A549 (cell line): ENCODE measurements around the gene SETDB1. TPM values are rescaled to one million over a fixed set of nuclear protein-coding genes. Genes with fewer than 3 reads are reported as not detected.

ENCODE experiments used
- ATAC-seq, 2 experiments: fragments of 200-7000 bp in 1 of 2; fragments of >200 bp in 1 of 2; cut with Nextera tagmentation in 1 of 2; cut with Tn5 transposase in 1 of 2; 3 replicates each; pipeline versions ENCODE4 v1.8.0 to v1.9.1; 2018 to 2020; ENCODE audit warnings: mild to moderate bottlenecking in 1 of 2, moderate library complexity in 1 of 2
- CTCF ChIA-PET: fragments of 300-600 bp; sonication (Branson Sonifier 250); formaldehyde crosslinking; extraction: SDS; loops from one replicate; lab custom pipeline; 2021; ENCODE audit warnings: antibody characterized with exemption, inconsistent platforms; lab: Yijun Ruan, JAX
- POLR2A ChIA-PET: fragments of 350-600 bp; formaldehyde crosslinking; extraction: SDS; loops from one replicate; lab custom pipeline; 2021; ENCODE audit warnings: antibody characterized with exemption, inconsistent platforms; lab: Yijun Ruan, JAX
- DNase-seq, 2 experiments: peaks; one replicate each; pipeline versions ENCODE4 v3.0.0 to v3.0.0-alpha.2; 2011 to 2016; ENCODE audit warnings: low read depth in 1 of 2, low spot score in 1 of 2
- FAIRE-seq: peaks from 2 replicates; lab custom pipeline; 2011; peaks lifted over from hg19 to GRCh38; lab: Jason Lieb, UNC
- H3K27ac ChIP-seq, 2 experiments: fragments of >200 bp; sonication (Bioruptor Twin); formaldehyde crosslinking; 3 replicates each; pipeline ENCODE4 v1.5.1; 2016 to 2017
- H3K4me1 ChIP-seq: fragments of >200 bp; sonication (Bioruptor Twin); formaldehyde crosslinking; 3 replicates; pipeline ENCODE4 v1.6.1; 2016
- H3K4me2 ChIP-seq: fragments of >200 bp; sonication (Bioruptor Twin); formaldehyde crosslinking; 3 replicates; pipeline ENCODE4 v1.6.1; 2016
- H3K4me3 ChIP-seq: fragments of >200 bp; sonication (Bioruptor Twin); formaldehyde crosslinking; 3 replicates; pipeline ENCODE4 v1.5.1; 2016
- H3K9me3 ChIP-seq: fragments of >200 bp; sonication (Bioruptor Twin); formaldehyde crosslinking; 3 replicates; pipeline ENCODE4 v1.6.1; 2016
- BHLHE40 ChIP-seq: IDR thresholded peaks from 2 replicates; pipeline ENCODE4 v1.6.1; 2012; ENCODE audit warnings: low read depth, low read length, inconsistent platforms
- CBX8 ChIP-seq: fragments of 200-600 bp; sonication (generic); IDR thresholded peaks from 2 replicates; pipeline ENCODE4 v1.6.1; 2016
- CHD4 ChIP-seq: fragments of 200-600 bp; sonication (generic); IDR thresholded peaks from 2 replicates; pipeline ENCODE4 v1.6.1; 2016; ENCODE audit warnings: antibody characterized with exemption, mild to moderate bottlenecking, borderline replicate concordance
- FOSB ChIP-seq: fragments of 250-450 bp; sonication (Bioruptor Pico); IDR thresholded peaks from 2 replicates; pipeline ENCODE4 v1.5.0; 2020; ENCODE audit warnings: mild to moderate bottlenecking, moderate library complexity
- GATA3 ChIP-seq: IDR thresholded peaks from 2 replicates; pipeline ENCODE4 v1.6.1; 2012; ENCODE audit warnings: borderline replicate concordance
- HDAC2 ChIP-seq: fragments of 200-600 bp; sonication (generic); IDR thresholded peaks from 2 replicates; pipeline ENCODE4 v1.6.1; 2016
- HOXA7 ChIP-seq: fragments of 250-450 bp; sonication (Bioruptor Pico); IDR thresholded peaks from 2 replicates; pipeline ENCODE4 v1.5.0; 2020; ENCODE audit warnings: mild to moderate bottlenecking, moderate library complexity
- HOXB5 ChIP-seq: fragments of 250-450 bp; sonication (Bioruptor Pico); IDR thresholded peaks from 2 replicates; pipeline ENCODE4 v1.5.0; 2020; ENCODE audit warnings: mild to moderate bottlenecking, moderate library complexity
- KDM5A ChIP-seq: fragments of 200-600 bp; sonication (generic); IDR thresholded peaks from 2 replicates; pipeline ENCODE4 v1.6.1; 2016; ENCODE audit warnings: antibody characterized with exemption, mild to moderate bottlenecking
- MAFK ChIP-seq: fragments of 450-650 bp; IDR thresholded peaks from 2 replicates; pipeline ENCODE4 v1.6.1; 2014; ENCODE audit not compliant: partially characterized antibody
- MAZ ChIP-seq: fragments of 150-350 bp; IDR thresholded peaks from 2 replicates; pipeline ENCODE4 v1.6.1; 2014; ENCODE audit warnings: antibody characterized with exemption, low read depth, low read length, borderline replicate concordance
- NPAS2 ChIP-seq: fragments of 250-450 bp; sonication (Bioruptor Pico); IDR thresholded peaks from 2 replicates; pipeline ENCODE4 v1.8.0; 2022; ENCODE audit warnings: mild to moderate bottlenecking, moderate library complexity, borderline replicate concordance
- PHF8 ChIP-seq: fragments of 200-600 bp; sonication (generic); IDR thresholded peaks from 2 replicates; pipeline ENCODE4 v1.6.1; 2016; ENCODE audit warnings: low read depth, mild to moderate bottlenecking, antibody characterized with exemption, moderate library complexity, borderline replicate concordance
- POLR2AphosphoS2 ChIP-seq: conservative IDR thresholded peaks from 2 replicates; pipeline ENCODE4 v1.6.1; 2012; ENCODE audit warnings: low read length, improper control_type of control experiment, inconsistent platforms
- RARB ChIP-seq: fragments of 250-450 bp; sonication (Bioruptor Pico); IDR thresholded peaks from 2 replicates; pipeline ENCODE4 v1.8.0; 2021; ENCODE audit warnings: mild to moderate bottlenecking, moderate library complexity
- TP53 ChIP-seq: fragments of 250-450 bp; sonication (Bioruptor Pico); IDR thresholded peaks from 2 replicates; pipeline ENCODE4 v1.5.0; 2021; ENCODE audit warnings: mild to moderate bottlenecking, moderate library complexity
- ZFP36 ChIP-seq: fragments of 450-650 bp; IDR thresholded peaks from 2 replicates; pipeline ENCODE4 v1.6.1; 2014; ENCODE audit warnings: borderline replicate concordance; ENCODE audit not compliant: partially characterized antibody
- ZNF302 ChIP-seq: fragments of 250-450 bp; sonication (Bioruptor Pico); IDR thresholded peaks from 2 replicates; pipeline ENCODE4 v1.9.0; 2021; ENCODE audit warnings: inconsistent platforms, mild to moderate bottlenecking, moderate library complexity
- WGBS: methylation state at CpG from one replicate; pipeline ENCODE4 v1.1.6; 2017; ENCODE audit errors: missing lambda C conversion rate; 5-methylcytosine and 5-hydroxymethylcytosine counted together
- polyA plus RNA-seq, 4 experiments: library from polyadenylated mRNA; depleted of rRNA in 3 of 4; stranded (reverse); fragments of >200 nt; fragmentation: RNase III in 1 of 4; extraction: RNeasy Plus Mini Kit Qiagen cat#74134 plus additional on column Dnase treatment in 1 of 4; gene quantifications; 2 replicates in 3 of 4; 3 replicates in 1 of 4; pipeline ENCODE4 v1.2.3, GENCODE V29; 2011 to 2017
- TF ChIP-seq, protein P1 (sequence below): fragments of >200 bp; sonication (Bioruptor Twin); formaldehyde crosslinking; IDR thresholded peaks from 3 replicates; pipeline ENCODE4 v1.5.1; 2016
- TF ChIP-seq, protein P2 (sequence below): fragments of 200-600 bp; sonication (generic); IDR thresholded peaks from 2 replicates; pipeline ENCODE4 v1.6.1; 2016; ENCODE audit warnings: antibody characterized with exemption, mild to moderate bottlenecking, moderate library complexity
- TF ChIP-seq, protein P3 (sequence below): IDR thresholded peaks from 2 replicates; pipeline ENCODE4 v1.6.1; 2012

Gene SETDB1
- polyA plus RNA-seq, 2 of the 4 experiments (the other 2 are of a cell fraction), result 25.1 to 56.9 TPM

DNA sequence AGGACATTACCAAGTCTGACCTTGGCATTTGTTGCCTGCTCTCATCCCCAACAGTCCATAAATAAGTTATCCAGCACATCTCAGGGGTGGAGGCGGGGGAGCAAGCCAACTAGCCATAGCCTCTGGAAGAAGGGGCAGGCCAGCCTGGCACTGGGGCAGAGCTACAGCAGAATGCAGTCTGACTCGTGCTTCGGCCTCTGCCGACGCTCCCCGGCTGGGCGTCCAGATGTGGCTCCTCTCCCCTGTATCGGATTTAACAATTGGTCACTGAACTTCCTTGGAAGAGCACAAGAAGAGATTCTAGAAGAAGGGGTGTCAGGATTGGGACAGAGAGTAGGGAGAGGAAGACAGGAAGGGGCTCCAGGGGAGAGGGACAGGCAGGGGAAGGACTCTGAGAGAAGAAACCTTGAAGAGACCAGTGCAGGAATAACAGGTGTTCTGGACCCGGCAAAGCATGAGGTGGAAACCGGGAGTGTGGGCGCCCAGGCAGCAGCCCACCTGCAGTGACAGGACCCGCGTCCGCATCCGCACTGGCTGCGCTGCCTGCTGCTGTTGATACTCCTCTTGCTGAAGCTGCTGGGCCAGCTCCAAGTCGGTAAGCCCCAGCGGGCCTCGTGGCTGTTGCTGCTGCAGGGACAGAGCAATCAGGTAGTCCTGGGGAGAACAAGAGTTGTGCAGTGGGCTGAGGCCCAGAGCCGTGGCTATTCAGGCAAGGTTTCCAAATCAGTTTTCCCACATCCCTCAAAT lies 71.1 kb downstream of the SETDB1 start:
- no peaks in the 10 kb centered on the region for H3K9me3 ChIP-seq
- FAIRE-seq, result no peak
- WGBS, result 88% methylated on average over 20 of the region's 20 CpGs

DNA sequence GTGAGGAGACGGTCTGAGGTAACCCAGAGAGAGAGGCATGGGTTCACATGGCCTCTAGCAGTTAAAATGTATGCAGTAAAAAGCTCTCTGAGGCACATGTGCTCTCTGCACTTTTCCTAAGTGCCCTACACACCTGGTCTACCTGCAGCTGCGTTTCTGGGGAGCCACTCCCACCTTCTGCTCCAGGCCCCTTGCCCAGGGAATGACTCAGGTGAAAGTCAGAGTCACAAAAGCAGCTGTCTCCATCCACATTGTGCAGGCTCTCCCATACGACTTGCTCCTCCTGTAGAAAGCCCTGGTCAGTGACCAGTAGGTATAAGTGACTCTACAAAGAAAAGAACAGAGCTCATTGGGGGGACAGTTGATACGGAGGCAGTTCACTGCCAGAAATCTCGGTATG lies 71.8 kb downstream of the SETDB1 start:
- ChIA-PET POLR2A (no interaction called here), CTCF (interaction anchor here (0.7 to 26.8 kb wide), 7 partner anchors 2 to 743 kb away, joined by 3 to 586 read pairs (median 11); partner anchors contain the start of genes ANXA9, CERS2 and MINDY1)
- no peak for DNase-seq
- no peak overlapping the region for H3K4me3 ChIP-seq
- no peaks in the 10 kb centered on the region for H3K9me3 ChIP-seq
- H3K27ac ChIP-seq, result no peak overlapping the region
- H3K4me2 ChIP-seq, result no peak overlapping the region
- H3K4me1 ChIP-seq, result 0 out of 3 replicates have a peak, but pooled peaks cover 4% of the 10 kb centered on the region
- no peak for ATAC-seq
- FAIRE-seq, result no peak
- 52% methylated on average over 5 of the region's 5 CpGs for WGBS
- TF ChIP-seq POLR2AphosphoS2 (no peak), PHF8 (no peak), FOSB (CRISPR knock-in tag) (no peak), NPAS2 (no peak), ZFP36 (no peak), HOXB5 (CRISPR knock-in tag) (no peak), CBX8 (no peak)
- TF ChIP-seq, protein P1, sequence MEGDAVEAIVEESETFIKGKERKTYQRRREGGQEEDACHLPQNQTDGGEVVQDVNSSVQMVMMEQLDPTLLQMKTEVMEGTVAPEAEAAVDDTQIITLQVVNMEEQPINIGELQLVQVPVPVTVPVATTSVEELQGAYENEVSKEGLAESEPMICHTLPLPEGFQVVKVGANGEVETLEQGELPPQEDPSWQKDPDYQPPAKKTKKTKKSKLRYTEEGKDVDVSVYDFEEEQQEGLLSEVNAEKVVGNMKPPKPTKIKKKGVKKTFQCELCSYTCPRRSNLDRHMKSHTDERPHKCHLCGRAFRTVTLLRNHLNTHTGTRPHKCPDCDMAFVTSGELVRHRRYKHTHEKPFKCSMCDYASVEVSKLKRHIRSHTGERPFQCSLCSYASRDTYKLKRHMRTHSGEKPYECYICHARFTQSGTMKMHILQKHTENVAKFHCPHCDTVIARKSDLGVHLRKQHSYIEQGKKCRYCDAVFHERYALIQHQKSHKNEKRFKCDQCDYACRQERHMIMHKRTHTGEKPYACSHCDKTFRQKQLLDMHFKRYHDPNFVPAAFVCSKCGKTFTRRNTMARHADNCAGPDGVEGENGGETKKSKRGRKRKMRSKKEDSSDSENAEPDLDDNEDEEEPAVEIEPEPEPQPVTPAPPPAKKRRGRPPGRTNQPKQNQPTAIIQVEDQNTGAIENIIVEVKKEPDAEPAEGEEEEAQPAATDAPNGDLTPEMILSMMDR, result no peak

More for the DNA sequence above, 71.1 kb downstream of the SETDB1 start:
- DNase-seq (no peak), ATAC-seq (no peak)
- POLR2A ChIA-PET, result no interaction called here
- CTCF ChIA-PET, result interaction anchor here (0.7 to 26.8 kb wide), 11 partner anchors 1 to 742 kb away, joined by 3 to 586 read pairs (median 6); partner anchors contain the start of genes ANXA9, CERS2 and MINDY1
- 0 out of 3 replicates have a peak, but pooled peaks cover 4% of the 10 kb centered on the region for H3K4me1 ChIP-seq
- H3K4me3 ChIP-seq, result no peak overlapping the region
- no peak overlapping the region for H3K27ac ChIP-seq
- no peak overlapping the region for H3K4me2 ChIP-seq
- TF ChIP-seq GATA3, result no peak
- TF ChIP-seq MAZ, result no peak
- TF ChIP-seq, all 56 proteins: peak for 0

DNA sequence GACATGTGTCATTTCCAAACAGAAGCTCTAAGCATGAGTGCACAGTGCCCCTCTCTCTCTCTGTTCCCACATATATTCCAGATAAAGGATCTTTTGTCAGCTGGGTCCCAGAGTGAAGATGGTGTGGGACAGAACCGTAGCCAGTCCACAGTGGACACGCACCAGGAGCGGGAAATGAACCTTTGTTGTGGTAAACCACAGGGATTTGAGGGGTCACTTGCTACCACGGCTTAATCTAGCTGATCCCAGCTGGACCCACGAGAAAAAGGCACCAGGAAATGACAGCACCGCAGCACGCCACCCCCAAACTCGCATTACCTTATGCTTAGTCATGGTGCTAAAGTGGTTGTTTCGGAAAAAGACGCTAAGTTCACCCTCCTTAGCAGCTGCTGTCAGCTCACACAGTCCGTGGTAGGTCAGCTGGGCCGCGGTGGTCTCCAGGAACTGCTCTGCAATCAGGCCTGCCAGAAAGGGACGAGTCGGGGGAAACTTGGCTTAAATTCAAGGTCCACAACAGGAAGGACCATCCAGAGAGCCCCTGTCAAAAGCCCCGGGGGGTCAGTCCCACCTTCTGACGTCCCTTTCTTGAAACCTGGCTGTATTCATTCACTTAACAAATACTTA lies 73.0 kb downstream of the SETDB1 start:
- no peak for DNase-seq
- 85% methylated on average over 17 of the region's 17 CpGs for WGBS
- no peak for ATAC-seq
- no peak overlapping the region for H3K4me3 ChIP-seq
- TF ChIP-seq HOXA7 (CRISPR knock-in tag), result no peak
- FAIRE-seq, result no peak
- ChIA-PET CTCF (interaction anchor here (0.6 to 26.8 kb wide), 8 partner anchors 3 to 322 kb away, joined by 3 to 586 read pairs (median 4); partner anchors contain the start of genes ANXA9, C1orf56, CERS2 and MINDY1), POLR2A (no interaction called here)
- no peak overlapping the region for H3K4me2 ChIP-seq
- no peak overlapping the region for H3K27ac ChIP-seq
- 0 out of 3 replicates have a peak, but pooled peaks cover 4% of the 10 kb centered on the region for H3K4me1 ChIP-seq
- H3K9me3 ChIP-seq, result no peaks in the 10 kb centered on the region

DNA sequence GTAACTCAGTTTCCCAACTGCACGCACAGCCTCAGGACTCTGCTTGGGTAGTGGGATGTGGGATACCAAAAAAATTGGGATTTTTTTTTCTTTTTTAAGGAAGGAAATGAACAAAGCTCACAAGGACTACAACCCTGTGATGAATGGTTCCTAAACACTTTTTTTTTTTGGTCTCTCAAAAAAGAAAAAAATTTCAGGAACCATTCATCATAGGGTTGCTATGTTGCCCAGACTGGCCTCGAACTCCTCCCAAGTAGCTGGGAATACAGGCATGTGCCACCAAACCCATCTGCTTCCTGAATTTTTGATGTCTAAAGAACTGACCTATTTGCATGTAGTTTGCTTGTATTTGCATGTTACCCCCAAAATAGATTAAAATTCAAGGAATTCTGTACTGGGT lies 73.8 kb downstream of the SETDB1 start:
- Histone ChIP-seq H3K4me2 (no peak overlapping the region), H3K9me3 (no peaks in the 10 kb centered on the region), H3K4me1 (0 out of 3 replicates have a peak, but pooled peaks cover 4% of the 10 kb centered on the region), H3K4me3 (no peak overlapping the region), H3K27ac (no peak overlapping the region)
- no peak for ATAC-seq
- POLR2A ChIA-PET, result no interaction called here
- FAIRE-seq, result no peak
- CTCF ChIA-PET, result interaction anchor here (0.6 to 24.0 kb wide), 6 partner anchors 14 to 323 kb away, joined by 3 to 586 read pairs (median 4); partner anchors contain the start of genes ANXA9 and CERS2
- no peak for TF ChIP-seq HOXB5 (CRISPR knock-in tag)
- TF ChIP-seq TP53 (CRISPR knock-in tag), result no peak
- no peak for TF ChIP-seq CBX8
- TF ChIP-seq RARB (CRISPR knock-in tag), result no peak
- TF ChIP-seq CHD4, result no peak
- no peak for TF ChIP-seq KDM5A
- no peak for TF ChIP-seq ZFP36
- TF ChIP-seq, protein P2, sequence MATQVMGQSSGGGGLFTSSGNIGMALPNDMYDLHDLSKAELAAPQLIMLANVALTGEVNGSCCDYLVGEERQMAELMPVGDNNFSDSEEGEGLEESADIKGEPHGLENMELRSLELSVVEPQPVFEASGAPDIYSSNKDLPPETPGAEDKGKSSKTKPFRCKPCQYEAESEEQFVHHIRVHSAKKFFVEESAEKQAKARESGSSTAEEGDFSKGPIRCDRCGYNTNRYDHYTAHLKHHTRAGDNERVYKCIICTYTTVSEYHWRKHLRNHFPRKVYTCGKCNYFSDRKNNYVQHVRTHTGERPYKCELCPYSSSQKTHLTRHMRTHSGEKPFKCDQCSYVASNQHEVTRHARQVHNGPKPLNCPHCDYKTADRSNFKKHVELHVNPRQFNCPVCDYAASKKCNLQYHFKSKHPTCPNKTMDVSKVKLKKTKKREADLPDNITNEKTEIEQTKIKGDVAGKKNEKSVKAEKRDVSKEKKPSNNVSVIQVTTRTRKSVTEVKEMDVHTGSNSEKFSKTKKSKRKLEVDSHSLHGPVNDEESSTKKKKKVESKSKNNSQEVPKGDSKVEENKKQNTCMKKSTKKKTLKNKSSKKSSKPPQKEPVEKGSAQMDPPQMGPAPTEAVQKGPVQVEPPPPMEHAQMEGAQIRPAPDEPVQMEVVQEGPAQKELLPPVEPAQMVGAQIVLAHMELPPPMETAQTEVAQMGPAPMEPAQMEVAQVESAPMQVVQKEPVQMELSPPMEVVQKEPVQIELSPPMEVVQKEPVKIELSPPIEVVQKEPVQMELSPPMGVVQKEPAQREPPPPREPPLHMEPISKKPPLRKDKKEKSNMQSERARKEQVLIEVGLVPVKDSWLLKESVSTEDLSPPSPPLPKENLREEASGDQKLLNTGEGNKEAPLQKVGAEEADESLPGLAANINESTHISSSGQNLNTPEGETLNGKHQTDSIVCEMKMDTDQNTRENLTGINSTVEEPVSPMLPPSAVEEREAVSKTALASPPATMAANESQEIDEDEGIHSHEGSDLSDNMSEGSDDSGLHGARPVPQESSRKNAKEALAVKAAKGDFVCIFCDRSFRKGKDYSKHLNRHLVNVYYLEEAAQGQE, result no peak
- no peak for TF ChIP-seq ZNF302 (CRISPR knock-in tag)
- TF ChIP-seq, protein P3, sequence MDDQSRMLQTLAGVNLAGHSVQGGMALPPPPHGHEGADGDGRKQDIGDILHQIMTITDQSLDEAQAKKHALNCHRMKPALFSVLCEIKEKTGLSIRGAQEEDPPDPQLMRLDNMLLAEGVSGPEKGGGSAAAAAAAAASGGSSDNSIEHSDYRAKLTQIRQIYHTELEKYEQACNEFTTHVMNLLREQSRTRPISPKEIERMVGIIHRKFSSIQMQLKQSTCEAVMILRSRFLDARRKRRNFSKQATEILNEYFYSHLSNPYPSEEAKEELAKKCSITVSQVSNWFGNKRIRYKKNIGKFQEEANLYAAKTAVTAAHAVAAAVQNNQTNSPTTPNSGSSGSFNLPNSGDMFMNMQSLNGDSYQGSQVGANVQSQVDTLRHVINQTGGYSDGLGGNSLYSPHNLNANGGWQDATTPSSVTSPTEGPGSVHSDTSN, result no peak
- TF ChIP-seq HDAC2, result no peak
- no peak for TF ChIP-seq MAFK
- TF ChIP-seq BHLHE40, result no peak
- 84% methylated on average over 2 of the region's 2 CpGs for WGBS
- no peak for DNase-seq
